ENCODE data around the gene ART1.
"Not testable (repeated sequence)": the region's sequence is repeated elsewhere in the genome, so short reads cannot be mapped to it uniquely, and the experiment has no call there.

Gene ART1

GRCh38 chr11:3644817-3645235 lies at the start of gene ART1:
Gene ART1 (plus strand): TSS chr11:3645128. CDS start chr11:3659214, 14,086 bp downstream.
- no peak for DNase-seq

- DNase-seq = not testable (repeated sequence)
Measured at GRCh38 chr11:3597743-3598142, 47.2 kb upstream of the ART1 start.

- DNase-seq = not testable (repeated sequence)
Measured at GRCh38 chr11:3600201-3600600, 44.7 kb upstream of the ART1 start.

GRCh38 chr11:3604167-3604566 lies 40.8 kb upstream of the ART1 start:
- DNase-seq = no peak

GRCh38 chr11:3605283-3605662 lies 39.7 kb upstream of the ART1 start:
- DNase-seq = no peak

GRCh38 chr11:3605771-3606203 lies 39.1 kb upstream of the ART1 start:
- no peak for DNase-seq

- no peak for DNase-seq
Measured at GRCh38 chr11:3609416-3610265, 35.3 kb upstream of the ART1 start.

GRCh38 chr11:3610846-3611245 lies 34.1 kb upstream of the ART1 start:
- no peak for DNase-seq

- no peak for DNase-seq
Measured at GRCh38 chr11:3611976-3612678, 32.8 kb upstream of the ART1 start.

GRCh38 chr11:3613998-3614741 lies 30.8 kb upstream of the ART1 start:
- no peak for DNase-seq

- no peak for DNase-seq
Measured at GRCh38 chr11:3614742-3615171, 30.2 kb upstream of the ART1 start.

- DNase-seq = no peak
Measured at GRCh38 chr11:3615998-3616397, 28.9 kb upstream of the ART1 start.

- DNase-seq = no peak
Measured at GRCh38 chr11:3616721-3617460, 28.0 kb upstream of the ART1 start.

GRCh38 chr11:3617990-3618389 lies 26.9 kb upstream of the ART1 start:
- DNase-seq = no peak

GRCh38 chr11:3622521-3622920 lies 22.4 kb upstream of the ART1 start:
- no peak for DNase-seq

GRCh38 chr11:3623121-3623520 lies 21.8 kb upstream of the ART1 start:
- no peak for DNase-seq

GRCh38 chr11:3623767-3624458 lies 21.0 kb upstream of the ART1 start:
- DNase-seq = no peak

- DNase-seq = no peak
Measured at GRCh38 chr11:3626250-3626960, 18.5 kb upstream of the ART1 start.

GRCh38 chr11:3627291-3627690 lies 17.6 kb upstream of the ART1 start:
- DNase-seq = no peak

GRCh38 chr11:3631331-3631730 lies 13.6 kb upstream of the ART1 start:
- no peak for DNase-seq

- no peak for DNase-seq
Measured at GRCh38 chr11:3632070-3632660, 12.8 kb upstream of the ART1 start.

All from NCI-H748 treated with DMSO at 0.1 percent for 48 hours (cell line).